ENCODE measurements around the gene CCNL1. TPM values are rescaled to one million over a fixed set of nuclear protein-coding genes. Genes with fewer than 3 reads are reported as not detected.

CCNL1 gene
- total and polyA plus RNA-seq, 2 of the 4 experiments (the other 2 are of a cell fraction) = 60.9 to 83.3 TPM

DNA sequence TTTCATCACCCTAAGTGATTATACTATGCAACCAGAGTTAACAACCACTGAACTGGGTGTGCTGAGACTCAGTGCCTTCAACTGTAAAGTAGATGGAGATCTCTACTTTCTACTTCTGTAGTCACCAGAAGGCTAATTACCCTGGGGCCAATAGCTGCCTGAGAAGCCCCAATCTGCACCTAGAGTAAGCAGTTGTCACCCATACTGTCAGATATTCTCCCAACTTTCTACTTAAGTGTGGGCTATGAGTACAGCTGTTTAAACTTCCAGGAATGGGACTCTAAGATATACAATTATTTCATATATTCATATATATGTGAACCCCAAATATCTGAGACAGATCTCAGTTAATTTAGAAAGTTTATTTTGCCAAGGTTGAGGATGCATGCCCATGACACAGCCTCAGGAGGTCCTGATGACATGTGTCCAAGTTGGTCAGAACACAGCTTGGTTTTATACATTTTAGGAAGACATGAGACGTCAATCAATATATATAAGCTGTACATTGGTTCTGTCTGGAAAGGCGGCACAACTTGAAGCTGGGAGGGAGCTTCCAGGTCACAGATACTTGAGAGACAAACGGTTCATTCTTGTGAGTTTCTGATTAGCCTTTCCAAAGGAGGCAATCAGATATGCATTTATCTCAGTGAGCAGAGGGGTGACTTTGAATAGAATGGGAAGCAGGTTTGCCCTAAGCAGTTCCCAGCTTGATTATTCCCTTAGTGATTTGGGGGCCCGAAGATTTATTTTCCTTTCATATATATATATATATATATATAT, 41.9 kb downstream of the CCNL1 start:
- no peak overlapping the region for H4K5ac ChIP-seq (ENCODE audit: low read depth, low read length)
- H4K8ac ChIP-seq (ENCODE audit: low read depth in 2 of 2, low read length in 2 of 2) = no peak overlapping the region
- H3K9ac ChIP-seq (ENCODE audit: low read depth, low read length) = no peak overlapping the region
- 0 out of 2 replicates have a peak overlapping the region, but pooled peaks have one; percentile 5 for H2BK20ac ChIP-seq (ENCODE audit: low read depth, low read length)
- H2BK5ac ChIP-seq (ENCODE audit: low read depth, low read length, poor library complexity, severe bottlenecking) = no peak overlapping the region
- WGBS, 2 experiments (ENCODE audit: extremely low coverage in 2 of 2, insufficient read length in 1 of 2) = 100% methylated on average over 2 of the region's 4 CpGs; no CpG with 5 or more reads in 1 of the 2 experiments
- in situ Hi-C loops (cut with MboI; ENCODE audit: low sequenced_read_pairs) = no loop called here
- no peak overlapping the region for H4K91ac ChIP-seq (ENCODE audit: insufficient read depth, low read depth, low read length)
- DNase-seq (no peak), ATAC-seq (ENCODE audit: low read depth) (no peak)
- no peak overlapping the region for H2AK9ac ChIP-seq (replicated peaks; ENCODE audit: low read depth, low read length, poor library complexity)
- no peaks in the 10 kb centered on the region for H3K36me3 ChIP-seq (ENCODE audit: control insufficient read depth, insufficient read depth, low read length)
- no peak overlapping the region for H3K23ac ChIP-seq (ENCODE audit: low read depth, low read length)
- no peak overlapping the region for H3K4ac ChIP-seq (ENCODE audit: low read depth, low read length)
- no peak overlapping the region for H3K4me3 ChIP-seq (ENCODE audit: insufficient read depth, low read depth, low read length)
- H2BK15ac ChIP-seq (ENCODE audit: low read depth, low read length) = no peak overlapping the region
- H2AFZ ChIP-seq (replicated peaks; ENCODE audit: low read length, poor library complexity) = no peak overlapping the region
- no peak overlapping the region; the same call in 1 of the 2 replicates for H2AK5ac ChIP-seq (ENCODE audit: low read depth, low read length)
- H3K4me2 ChIP-seq (ENCODE audit: low read depth, low read length) = no peak overlapping the region
- H3K18ac ChIP-seq (ENCODE audit: low read depth, low read length) = no peak overlapping the region
- no peak overlapping the region for H3K27ac ChIP-seq (ENCODE audit: insufficient read depth, low read length)
- no peaks in the 10 kb centered on the region for H3K9me3 ChIP-seq (ENCODE audit: control insufficient read depth, insufficient read depth, low read length)
- no peak overlapping the region for H3K56ac ChIP-seq (ENCODE audit: extremely low read depth, insufficient read depth, low read length)
- intact Hi-C loops (cut with micrococcal nuclease) = no loop called here
- no TSS peak for BruUV-seq (replicated peaks)
- H4K20me1 ChIP-seq (ENCODE audit: insufficient read depth, low read length) = no peaks in the 10 kb centered on the region
- peaks cover 12% of the 10 kb centered on the region for H3K4me1 ChIP-seq (ENCODE audit: control insufficient read depth, insufficient read depth, low read length)
- POLR2A ChIA-PET (ENCODE audit: unreplicated experiment) = no interaction called here
- 0 out of 4 replicates have a peak, but pooled peaks cover 0 to 4% of the 10 kb centered on the region in 2 experiments for H3K79me1 ChIP-seq (ENCODE audit: low read depth in 1 of 2, low read length in 2 of 2)
- H2BK120ac ChIP-seq (ENCODE audit: low read depth, low read length) = no peak overlapping the region
- CTCF ChIA-PET = interaction anchor here (1.2 to 1.4 kb wide), 2 partner anchors 19 to 29 kb away, joined by 3 to 4 read pairs; no protein-coding TSS in a partner anchor
- H3K27me3 ChIP-seq (ENCODE audit: control insufficient read depth, insufficient read depth, low read length) = no peaks in the 10 kb centered on the region
- TF ChIP-seq CEBPB (IDR thresholded peaks at IDR 0.05; ENCODE audit: low read depth, low read length) = no peak
- TF ChIP-seq BHLHE40 (IDR thresholded peaks at IDR 0.05; ENCODE audit: low read depth, low read length) = no peak
- TF ChIP-seq MXI1 (IDR thresholded peaks at IDR 0.05; ENCODE audit: borderline replicate concordance, low read depth, low read length) = no peak
- TF ChIP-seq CHD1 (IDR thresholded peaks at IDR 0.05; ENCODE audit: low read depth, low read length) = no peak
- no peak for TF ChIP-seq FOS (IDR thresholded peaks at IDR 0.05; ENCODE audit: low read depth, low read length)
- TF ChIP-seq MAZ (IDR thresholded peaks at IDR 0.05; ENCODE audit: borderline replicate concordance, low read depth, low read length) = no peak
- no peak for TF ChIP-seq RFX5 (IDR thresholded peaks at IDR 0.05; ENCODE audit: low read depth, low read length)
- TF ChIP-seq, protein P1, sequence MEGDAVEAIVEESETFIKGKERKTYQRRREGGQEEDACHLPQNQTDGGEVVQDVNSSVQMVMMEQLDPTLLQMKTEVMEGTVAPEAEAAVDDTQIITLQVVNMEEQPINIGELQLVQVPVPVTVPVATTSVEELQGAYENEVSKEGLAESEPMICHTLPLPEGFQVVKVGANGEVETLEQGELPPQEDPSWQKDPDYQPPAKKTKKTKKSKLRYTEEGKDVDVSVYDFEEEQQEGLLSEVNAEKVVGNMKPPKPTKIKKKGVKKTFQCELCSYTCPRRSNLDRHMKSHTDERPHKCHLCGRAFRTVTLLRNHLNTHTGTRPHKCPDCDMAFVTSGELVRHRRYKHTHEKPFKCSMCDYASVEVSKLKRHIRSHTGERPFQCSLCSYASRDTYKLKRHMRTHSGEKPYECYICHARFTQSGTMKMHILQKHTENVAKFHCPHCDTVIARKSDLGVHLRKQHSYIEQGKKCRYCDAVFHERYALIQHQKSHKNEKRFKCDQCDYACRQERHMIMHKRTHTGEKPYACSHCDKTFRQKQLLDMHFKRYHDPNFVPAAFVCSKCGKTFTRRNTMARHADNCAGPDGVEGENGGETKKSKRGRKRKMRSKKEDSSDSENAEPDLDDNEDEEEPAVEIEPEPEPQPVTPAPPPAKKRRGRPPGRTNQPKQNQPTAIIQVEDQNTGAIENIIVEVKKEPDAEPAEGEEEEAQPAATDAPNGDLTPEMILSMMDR (conservative IDR thresholded peaks at IDR 0.05; ENCODE audit: low read depth, low read length) = no peak
- H3K14ac ChIP-seq (replicated peaks; ENCODE audit: low read depth, low read length) = no peak overlapping the region
- peaks cover 8% of the 10 kb centered on the region for H3K9me1 ChIP-seq (ENCODE audit: insufficient read depth, low read length)
- dilution Hi-C loops (cut with HindIII; ENCODE audit: low sequenced_read_pairs, unreplicated experiment) = no loop called here

All from IMR-90 (cell line).